IPS-15b (cell line): ENCODE results near the gene OSBP2.

Experiments
- H3K27me3 ChIP-seq: one replicate; pipeline ENCODE4 v1.6.1; 2013; ENCODE audit warnings: low read length; ENCODE audit not compliant: control insufficient read depth, insufficient read depth
- H3K36me3 ChIP-seq: one replicate; pipeline ENCODE4 v1.6.1; 2013; ENCODE audit warnings: low read length; ENCODE audit not compliant: control insufficient read depth, insufficient read depth
- H3K4me1 ChIP-seq: one replicate; pipeline ENCODE4 v1.6.1; 2013; ENCODE audit warnings: mild to moderate bottlenecking, low read length; ENCODE audit not compliant: control insufficient read depth, insufficient read depth
- H3K4me3 ChIP-seq: one replicate; pipeline ENCODE4 v1.5.1; 2013; ENCODE audit warnings: low read depth, low read length
- H3K9ac ChIP-seq: one replicate; pipeline ENCODE4 v1.6.1; 2013; ENCODE audit warnings: low read depth, mild to moderate bottlenecking, low read length
- H3K9me3 ChIP-seq: one replicate; pipeline ENCODE4 v1.6.1; 2013; ENCODE audit warnings: mild to moderate bottlenecking, low read length; ENCODE audit not compliant: control insufficient read depth, insufficient read depth

OSBP2 gene

GRCh38 chr22:30919973-30920372 is 225.3 kb downstream of the OSBP2 start:
- peaks cover 12% of the 10 kb centered on the region for H3K36me3 ChIP-seq
- H3K4me1 ChIP-seq: no peaks in the 10 kb centered on the region
- no peak overlapping the region for H3K9ac ChIP-seq
- H3K27me3 ChIP-seq: no peaks in the 10 kb centered on the region
- no peak overlapping the region for H3K4me3 ChIP-seq
- no peaks in the 10 kb centered on the region for H3K9me3 ChIP-seq

GRCh38 chr22:30920407-30920806 is 225.7 kb downstream of the OSBP2 start:
- Histone ChIP-seq H3K36me3 (peaks cover 16% of the 10 kb centered on the region), H3K9me3 (no peaks in the 10 kb centered on the region), H3K4me3 (no peak overlapping the region), H3K27me3 (no peaks in the 10 kb centered on the region), H3K4me1 (no peaks in the 10 kb centered on the region), H3K9ac (no peak overlapping the region)

GRCh38 chr22:30921108-30921507 is 226.4 kb downstream of the OSBP2 start:
- Histone ChIP-seq H3K27me3 (no peaks in the 10 kb centered on the region), H3K9me3 (no peaks in the 10 kb centered on the region), H3K9ac (no peak overlapping the region), H3K4me3 (no peak overlapping the region), H3K36me3 (peaks cover 23% of the 10 kb centered on the region), H3K4me1 (no peaks in the 10 kb centered on the region)

DNA sequence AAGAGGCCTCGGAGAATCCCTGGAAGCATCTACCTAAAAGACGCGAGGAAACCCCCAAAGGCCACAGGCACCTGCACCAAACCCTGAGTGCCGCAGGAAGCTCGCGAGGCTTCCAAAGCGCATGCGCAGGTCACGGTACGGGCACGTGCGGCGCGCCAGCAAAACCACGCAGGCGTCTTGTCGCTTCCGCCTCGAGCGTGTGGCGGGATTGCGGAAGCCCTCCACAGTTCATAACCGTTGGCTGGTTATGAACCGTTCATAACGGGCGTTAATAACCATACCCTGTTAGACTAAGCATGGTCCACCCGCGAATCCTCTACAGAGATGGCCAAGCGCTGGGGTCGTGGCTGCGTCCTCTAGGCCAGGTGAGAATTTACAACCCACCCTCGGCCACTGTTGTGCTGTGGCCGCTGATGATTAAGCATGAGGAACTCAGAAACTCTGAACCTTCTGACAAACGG is 227.5 kb downstream of the OSBP2 start:
- H3K9me3 ChIP-seq: no peaks in the 10 kb centered on the region
- H3K36me3 ChIP-seq: peaks cover 32% of the 10 kb centered on the region
- H3K4me1 ChIP-seq: no peaks in the 10 kb centered on the region
- no peak overlapping the region for H3K4me3 ChIP-seq
- no peaks in the 10 kb centered on the region for H3K27me3 ChIP-seq
- H3K9ac ChIP-seq: no peak overlapping the region

GRCh38 chr22:30923168-30923900 is 228.7 kb downstream of the OSBP2 start:
- H3K27me3 ChIP-seq: no peaks in the 10 kb centered on the region
- peaks cover 44% of the 10 kb centered on the region for H3K36me3 ChIP-seq
- H3K4me3 ChIP-seq: no peak overlapping the region
- H3K9ac ChIP-seq: no peak overlapping the region
- H3K9me3 ChIP-seq: no peaks in the 10 kb centered on the region
- H3K4me1 ChIP-seq: no peaks in the 10 kb centered on the region

- peaks cover 52% of the 10 kb centered on the region for H3K36me3 ChIP-seq
- H3K9ac ChIP-seq: no peak overlapping the region
- H3K27me3 ChIP-seq: no peaks in the 10 kb centered on the region
- H3K4me1 ChIP-seq: no peaks in the 10 kb centered on the region
- H3K9me3 ChIP-seq: no peaks in the 10 kb centered on the region
- no peak overlapping the region for H3K4me3 ChIP-seq
Measured at GRCh38 chr22:30925667-30926066, 231.0 kb downstream of the OSBP2 start.

DNA sequence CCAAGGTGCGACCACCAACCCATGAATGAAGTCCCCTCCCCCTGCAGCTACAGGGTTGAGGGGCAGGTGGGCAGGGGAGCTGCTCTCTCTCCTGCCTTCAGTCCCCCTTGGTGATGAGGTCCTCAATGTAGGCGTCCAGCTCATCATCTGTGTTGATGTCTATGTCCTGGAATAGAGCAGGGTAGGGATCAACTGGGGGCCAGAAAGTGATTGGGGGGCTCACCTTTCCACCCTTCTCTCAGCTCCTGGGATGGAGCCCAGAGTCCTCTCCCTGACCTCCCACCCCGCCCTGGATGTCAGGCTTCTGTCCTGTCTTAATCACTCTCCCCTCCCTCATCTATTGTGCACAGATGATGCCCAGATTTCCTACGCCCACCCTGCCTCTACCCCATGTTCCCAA is 232.0 kb downstream of the OSBP2 start:
- H3K27me3 ChIP-seq: no peaks in the 10 kb centered on the region
- H3K4me1 ChIP-seq: no peaks in the 10 kb centered on the region
- no peak overlapping the region for H3K4me3 ChIP-seq
- H3K9me3 ChIP-seq: no peaks in the 10 kb centered on the region
- peaks cover 62% of the 10 kb centered on the region for H3K36me3 ChIP-seq
- no peak overlapping the region for H3K9ac ChIP-seq

DNA sequence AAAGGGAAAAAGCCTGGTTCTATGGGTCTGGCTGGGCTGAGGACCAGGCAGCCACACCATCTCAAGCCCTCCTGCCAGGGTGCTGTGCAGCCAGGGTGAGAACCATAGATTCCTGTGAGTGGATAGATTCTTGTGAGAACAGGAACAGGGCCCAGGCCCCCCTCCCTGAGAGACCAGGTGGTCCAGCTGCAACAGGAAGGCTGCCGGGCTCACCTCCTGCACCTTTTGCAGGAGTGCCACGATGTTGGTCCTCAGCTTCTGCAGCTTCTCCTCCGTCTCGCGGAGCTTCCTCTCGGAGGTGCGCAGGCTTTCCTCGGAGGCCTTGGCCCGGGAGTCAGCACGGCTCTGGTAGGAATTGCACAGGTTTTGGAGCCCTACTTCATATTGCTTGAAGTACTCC is 233.1 kb downstream of the OSBP2 start:
- H3K4me1 ChIP-seq: no peaks in the 10 kb centered on the region
- no peak overlapping the region for H3K9ac ChIP-seq
- H3K36me3 ChIP-seq: peaks cover 73% of the 10 kb centered on the region
- H3K27me3 ChIP-seq: no peaks in the 10 kb centered on the region
- no peak overlapping the region for H3K4me3 ChIP-seq
- H3K9me3 ChIP-seq: no peaks in the 10 kb centered on the region

DNA sequence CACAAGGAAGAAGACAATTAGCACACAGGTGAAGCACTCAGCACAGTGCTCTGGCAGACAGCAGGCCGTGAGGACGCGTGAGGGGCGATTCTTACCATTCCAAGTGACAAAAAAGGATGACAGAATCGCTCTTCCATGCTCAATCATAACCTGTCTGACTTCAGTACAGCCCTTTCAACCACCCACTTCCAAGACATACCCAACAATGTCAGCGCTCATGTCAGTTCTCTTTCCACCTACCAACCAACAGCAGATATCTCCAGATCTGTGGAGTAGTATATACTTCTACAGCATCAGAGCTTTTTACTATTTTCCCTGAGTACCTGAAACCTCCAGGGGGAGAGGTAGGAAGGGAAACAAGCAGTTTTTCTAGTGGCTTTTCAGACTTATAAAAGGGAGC is 233.7 kb downstream of the OSBP2 start:
- Histone ChIP-seq H3K9me3 (no peaks in the 10 kb centered on the region), H3K36me3 (peaks cover 79% of the 10 kb centered on the region), H3K27me3 (no peaks in the 10 kb centered on the region), H3K4me3 (no peak overlapping the region), H3K4me1 (no peaks in the 10 kb centered on the region), H3K9ac (no peak overlapping the region)

DNA sequence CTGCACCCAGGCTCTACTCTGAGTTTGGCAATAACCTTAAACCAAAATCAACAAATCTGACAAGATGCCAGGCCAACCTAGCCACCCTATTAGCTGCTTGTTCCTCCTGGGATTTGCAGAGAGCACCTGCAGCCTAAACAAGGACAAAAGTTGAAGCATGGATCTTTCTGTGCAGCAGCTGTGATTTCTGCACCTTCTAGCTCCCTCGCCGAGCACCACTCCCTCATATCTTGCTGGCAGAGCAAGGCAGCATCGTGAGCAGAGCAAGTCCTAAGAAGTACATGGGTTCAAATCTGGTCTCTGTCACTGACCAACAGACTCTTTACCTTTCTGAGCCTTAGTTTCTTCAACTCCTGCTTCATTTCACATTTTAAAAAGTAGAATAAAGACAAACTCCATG is 235.6 kb downstream of the OSBP2 start:
- Histone ChIP-seq H3K4me3 (no peak overlapping the region), H3K27me3 (no peaks in the 10 kb centered on the region), H3K36me3 (peaks cover 82% of the 10 kb centered on the region), H3K9me3 (no peaks in the 10 kb centered on the region), H3K9ac (no peak overlapping the region), H3K4me1 (no peaks in the 10 kb centered on the region)

DNA sequence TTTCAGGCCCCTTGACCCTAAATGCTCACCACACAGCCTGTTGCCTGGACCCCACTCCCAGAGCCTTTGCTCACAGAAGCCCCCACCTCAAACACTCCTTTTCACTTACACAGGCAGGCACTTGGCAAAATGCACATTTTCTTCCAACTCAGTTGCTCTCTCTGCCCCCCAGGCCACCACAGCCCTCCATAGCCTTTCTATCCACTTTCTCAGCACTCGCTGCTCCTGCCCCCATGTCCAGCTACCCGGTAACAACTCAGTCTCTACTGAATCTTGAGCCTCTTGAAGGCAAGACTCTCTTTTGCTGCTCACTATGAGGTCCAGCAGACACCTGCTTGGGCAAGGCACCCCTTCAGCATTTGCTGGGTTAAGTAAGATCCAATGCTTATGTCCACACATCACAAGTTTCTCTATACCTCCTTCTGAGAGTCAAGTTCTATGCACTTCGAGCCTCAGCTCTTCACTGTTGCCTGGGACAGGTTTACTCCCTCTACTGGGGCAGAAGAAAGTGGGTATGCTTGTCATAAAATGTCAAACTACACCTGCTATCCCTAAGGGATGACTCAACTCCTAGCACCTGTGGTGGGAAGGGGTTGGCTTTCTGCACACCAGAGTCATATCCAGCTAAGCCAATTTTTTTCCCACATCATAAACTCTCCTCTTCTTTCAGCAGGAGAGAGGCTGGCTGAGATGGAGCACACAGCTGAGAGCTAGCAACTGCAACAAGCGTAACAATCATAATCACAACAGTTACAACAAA is 237.0 kb downstream of the OSBP2 start:
- H3K4me3 ChIP-seq: no peak overlapping the region
- no peaks in the 10 kb centered on the region for H3K27me3 ChIP-seq
- H3K9me3 ChIP-seq: no peaks in the 10 kb centered on the region
- H3K4me1 ChIP-seq: no peaks in the 10 kb centered on the region
- no peak overlapping the region for H3K9ac ChIP-seq
- peaks cover 78% of the 10 kb centered on the region for H3K36me3 ChIP-seq

- Histone ChIP-seq H3K9me3 (no peaks in the 10 kb centered on the region), H3K9ac (no peak overlapping the region), H3K36me3 (peaks cover 77% of the 10 kb centered on the region), H3K4me1 (no peaks in the 10 kb centered on the region), H3K4me3 (no peak overlapping the region), H3K27me3 (no peaks in the 10 kb centered on the region)
Measured at GRCh38 chr22:30932661-30933060, 238.0 kb downstream of the OSBP2 start.
